HG02759 (cell line): ENCODE measurements around the gene ALKBH3.

ENCODE experiments used
- ATAC-seq: cut with Tn5 transposase; IDR thresholded peaks from one replicate; pipeline ENCODE4 v1.9.1; 2021; ENCODE audit warnings: mild to moderate bottlenecking, moderate library complexity; ENCODE audit not compliant: unreplicated experiment

The ALKBH3 gene

GRCh38 chr11:43880640-43881159, at the start of gene ALKBH3:
ALKBH3 (plus strand) TSS chr11:43880831; CDS start chr11:43882653, 1,822 bp downstream.
- peak; percentile 100 for ATAC-seq

- ATAC-seq: peak; percentile 48
Observed at GRCh38 chr11:43830928-43831440, 49.6 kb upstream of the ALKBH3 start.

DNA sequence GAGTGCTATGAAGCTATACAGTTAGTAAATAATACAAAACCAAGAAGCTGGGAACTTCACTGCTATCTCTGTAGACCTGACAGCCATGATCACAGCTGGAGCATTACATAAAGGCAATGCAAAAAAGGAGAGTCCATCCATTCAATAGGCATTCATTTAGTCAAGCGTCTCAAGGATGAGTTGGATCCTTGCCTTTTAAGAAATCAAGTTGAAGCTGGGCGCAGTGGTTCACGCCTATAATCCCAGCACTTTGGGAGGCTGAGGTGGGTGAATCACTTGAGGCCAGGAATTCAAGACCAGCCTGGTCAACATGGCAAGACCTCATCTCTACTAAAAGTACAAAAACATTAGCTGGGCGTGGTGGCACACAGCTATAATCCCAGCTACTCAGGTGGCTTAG, 48.1 kb upstream of the ALKBH3 start:
- no peak for ATAC-seq

GRCh38 chr11:43833657-43834073, 47.0 kb upstream of the ALKBH3 start:
- no peak for ATAC-seq

DNA sequence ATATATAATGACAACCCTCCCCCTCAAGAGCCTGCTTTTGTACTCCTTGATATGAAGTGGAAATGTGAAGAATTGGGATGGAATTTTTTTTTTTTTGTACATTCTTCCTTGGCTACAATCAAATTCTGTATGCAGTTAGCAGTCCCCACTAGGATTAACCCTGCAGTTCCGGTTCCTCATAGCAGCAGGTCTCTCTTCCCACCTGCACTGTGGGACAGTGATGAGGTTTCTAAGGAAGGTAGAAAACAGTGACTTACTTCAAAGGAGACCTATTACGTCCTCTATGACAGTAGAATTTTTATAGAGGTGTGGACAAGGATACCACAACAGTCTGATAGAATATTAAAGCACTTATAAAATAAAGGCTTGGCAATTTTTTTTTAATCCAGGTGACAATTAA, 46.3 kb upstream of the ALKBH3 start:
- no peak for ATAC-seq

GRCh38 chr11:43835104-43835503, 45.5 kb upstream of the ALKBH3 start:
- ATAC-seq: no peak

DNA sequence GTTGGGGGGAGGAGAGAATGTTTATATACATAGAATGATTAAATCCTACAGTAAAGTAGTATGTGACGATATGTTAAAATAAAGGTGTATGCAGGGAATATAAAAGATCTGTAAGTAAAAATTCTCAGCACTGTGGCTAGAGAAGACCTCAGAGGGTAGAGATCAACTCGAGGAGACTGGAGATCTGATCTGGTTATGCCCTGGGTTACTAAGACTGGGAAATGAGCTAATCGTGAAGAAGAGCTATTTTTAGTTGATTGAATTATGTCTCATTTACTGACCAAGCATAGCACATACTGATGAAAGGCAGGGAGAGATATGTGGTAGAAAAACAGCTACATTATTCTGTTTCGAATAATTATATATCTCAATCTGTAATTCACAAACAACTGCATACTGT, 42.8 kb upstream of the ALKBH3 start:
- peak; percentile 49 for ATAC-seq

GRCh38 chr11:43842021-43842420, 38.6 kb upstream of the ALKBH3 start:
- no peak for ATAC-seq

GRCh38 chr11:43845816-43846215, 34.8 kb upstream of the ALKBH3 start:
- no peak for ATAC-seq

- peak; percentile 89 for ATAC-seq
Observed at GRCh38 chr11:43852057-43852636, 28.5 kb upstream of the ALKBH3 start.

DNA sequence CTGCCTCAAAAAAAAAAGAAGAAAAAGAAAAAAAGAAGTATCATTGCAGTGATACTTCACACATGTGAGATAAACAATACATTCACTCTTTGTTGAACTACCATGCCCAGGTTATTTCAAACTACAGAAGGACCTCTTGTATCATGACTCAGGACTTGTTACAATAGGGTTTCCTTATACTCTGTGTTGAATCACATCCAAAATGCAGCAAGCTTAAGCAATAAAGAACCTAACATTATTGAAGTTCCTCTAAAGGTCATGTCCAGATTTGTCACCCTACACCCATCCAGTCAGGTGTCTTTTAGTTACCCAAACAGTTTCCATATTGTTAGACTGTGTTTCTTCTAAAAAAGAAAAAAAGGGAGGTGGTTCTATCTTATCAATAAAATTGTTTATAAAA, 26.9 kb upstream of the ALKBH3 start:
- ATAC-seq: no peak

DNA sequence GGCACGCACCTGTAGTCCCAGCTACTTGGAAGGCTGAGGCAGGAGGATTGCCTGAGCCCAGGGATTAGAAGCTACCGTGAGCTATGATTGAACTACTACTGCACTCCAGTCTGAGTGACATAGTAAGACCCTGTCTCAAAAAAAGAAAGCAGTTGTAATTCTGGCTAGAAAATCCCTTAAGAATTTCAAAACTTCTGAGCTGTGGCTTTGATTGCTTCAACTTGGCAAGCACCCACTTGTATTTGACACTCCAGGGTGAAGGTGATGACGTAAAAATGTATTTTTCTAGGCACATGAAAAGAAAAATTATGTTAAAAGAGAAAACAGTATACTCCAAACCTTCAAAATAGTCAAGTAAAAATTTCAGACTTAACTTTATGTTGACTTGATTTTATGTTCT, 23.6 kb upstream of the ALKBH3 start:
- ATAC-seq: no peak

DNA sequence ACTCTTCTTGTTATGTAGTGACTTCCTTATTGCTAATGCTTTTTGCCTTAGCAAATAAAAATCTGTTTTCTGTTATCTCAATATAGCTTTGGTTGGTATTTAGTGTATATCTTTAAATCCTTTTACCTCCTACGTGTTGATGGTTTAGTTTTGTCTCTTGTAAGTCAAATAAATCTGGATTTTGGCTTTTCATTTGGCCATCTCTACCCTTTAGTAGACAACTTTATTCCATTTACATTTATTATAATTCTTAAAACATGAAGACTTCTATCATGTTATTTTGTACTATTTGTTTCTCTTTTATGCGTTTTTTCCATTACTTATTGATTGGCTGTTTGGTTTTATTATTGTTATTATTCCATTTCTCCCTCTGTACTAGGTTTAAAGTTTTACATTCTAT, 19.5 kb upstream of the ALKBH3 start:
- no peak for ATAC-seq

- no peak for ATAC-seq
Observed at GRCh38 chr11:43866520-43866919, 14.1 kb upstream of the ALKBH3 start.

GRCh38 chr11:43866969-43867368, 13.7 kb upstream of the ALKBH3 start:
- no peak for ATAC-seq

GRCh38 chr11:43868852-43869567, 11.6 kb upstream of the ALKBH3 start:
- peak; percentile 100 for ATAC-seq

GRCh38 chr11:43871051-43871450, 9.6 kb upstream of the ALKBH3 start:
- ATAC-seq: no peak

- no peak for ATAC-seq
Observed at GRCh38 chr11:43872995-43873394, 7.6 kb upstream of the ALKBH3 start.

- ATAC-seq: no peak
Observed at GRCh38 chr11:43874078-43874477, 6.6 kb upstream of the ALKBH3 start.

- peak; percentile 77 for ATAC-seq
Observed at GRCh38 chr11:43874738-43875137, 5.9 kb upstream of the ALKBH3 start.

DNA sequence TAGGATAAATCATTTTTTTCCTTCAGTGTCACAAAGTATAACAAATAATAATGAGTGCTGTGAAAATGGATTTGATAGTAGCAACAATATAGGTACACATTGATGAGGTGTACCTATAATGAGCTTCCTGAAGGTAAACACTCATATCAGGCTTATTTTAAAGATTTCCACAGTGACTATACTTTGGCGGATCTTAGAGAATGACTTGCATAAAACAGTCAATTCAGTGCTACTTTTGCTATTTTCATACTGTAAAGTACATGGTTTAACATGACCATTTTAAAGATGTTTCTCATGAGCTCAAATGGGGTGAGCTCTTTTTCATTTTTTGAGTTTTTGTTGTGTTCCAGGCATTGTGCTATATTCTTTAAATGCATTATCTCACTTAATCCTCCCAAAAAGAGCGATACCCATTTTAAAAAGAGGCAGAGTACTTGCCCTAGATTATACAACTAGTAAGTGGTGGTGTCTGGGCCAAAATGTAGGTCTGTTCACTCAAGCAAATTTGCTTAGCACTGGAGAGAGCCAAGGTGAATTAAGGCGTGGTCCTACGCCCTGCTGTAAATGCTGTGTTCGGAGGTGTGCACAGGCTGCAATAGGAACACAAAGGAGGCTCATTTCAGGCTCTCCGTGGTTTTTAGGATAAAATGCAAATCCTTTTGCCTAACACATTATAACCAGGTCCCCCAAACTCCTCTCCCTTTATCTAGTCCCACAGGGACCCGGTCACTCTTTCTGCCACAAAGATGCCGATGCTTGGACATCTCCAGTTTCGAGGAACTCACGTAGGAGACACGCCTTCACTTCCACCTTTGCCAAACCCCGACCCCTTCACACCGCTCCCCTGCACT, 617 bp upstream of the ALKBH3 start:
- no peak for ATAC-seq
